Astrocyte (in vitro differentiated cells and primary cell): ENCODE data around the gene ABHD11.

Experiments
- CTCF ChIP-seq: IDR thresholded peaks from 2 replicates; pipeline ENCODE4 v1.5.1; 2011; ENCODE audit warnings: low read depth, mild to moderate bottlenecking, inconsistent platforms, low read length, moderate library complexity; ENCODE audit not compliant: insufficient read depth
- EZH2 ChIP-seq: IDR thresholded peaks from 2 replicates; pipeline ENCODE4 v1.6.1; 2012; ENCODE audit warnings: mild to moderate bottlenecking, low read length, inconsistent platforms; ENCODE audit not compliant: insufficient read depth

- TF ChIP-seq CTCF, result no peak
- no peak for TF ChIP-seq EZH2
Observed at GRCh38 chr7:73700069-73700423, 38.6 kb downstream of the ABHD11 start.
